HG02642 (cell line): ENCODE measurements around the gene C9.
"Not testable (repeated sequence)": the region's sequence is repeated elsewhere in the genome, so short reads cannot be mapped to it uniquely, and the experiment has no call there.

ENCODE experiments used
- ATAC-seq: cut with Tn5 transposase; IDR thresholded peaks from one replicate; pipeline ENCODE4 v1.9.1; 2021; ENCODE audit warnings: mild to moderate bottlenecking; ENCODE audit not compliant: unreplicated experiment, poor library complexity

C9 gene

GRCh38 chr5:39334296-39334695 lies 30.0 kb downstream of the C9 start:
- ATAC-seq: not testable (repeated sequence)

GRCh38 chr5:39333104-39333503 lies 31.2 kb downstream of the C9 start:
- no peak for ATAC-seq

DNA sequence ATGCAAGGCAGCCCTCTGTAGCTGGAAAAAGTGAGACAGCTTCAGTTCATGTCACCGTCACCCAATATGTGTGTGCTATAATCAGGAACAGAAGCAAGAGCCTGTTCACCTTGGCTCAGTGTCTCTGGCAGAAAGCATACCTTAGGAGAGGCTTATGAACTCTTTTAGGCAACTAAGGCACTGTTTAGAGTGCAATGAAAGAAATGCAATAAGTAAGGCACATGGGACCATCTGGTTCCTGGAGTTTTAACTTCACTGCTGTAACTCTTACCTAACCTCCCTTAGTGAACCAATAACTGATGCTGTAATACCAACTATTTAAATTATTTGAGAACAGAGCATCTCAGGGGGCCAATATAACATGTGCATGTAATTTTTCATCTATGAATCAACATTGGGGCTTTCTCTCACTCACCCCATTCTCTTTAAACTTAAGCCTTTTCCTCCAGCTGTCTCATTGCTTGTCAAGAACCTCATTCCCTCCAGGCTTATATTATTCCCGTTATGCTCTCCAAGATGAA lies 32.4 kb downstream of the C9 start:
- ATAC-seq: no peak

- no peak for ATAC-seq
These were observed 35.6 kb downstream of the C9 start for GRCh38 chr5:39328731-39329130.

GRCh38 chr5:39323542-39323941 lies 40.8 kb downstream of the C9 start:
- ATAC-seq: no peak

GRCh38 chr5:39319395-39319794 lies 44.9 kb downstream of the C9 start:
- ATAC-seq: no peak

DNA sequence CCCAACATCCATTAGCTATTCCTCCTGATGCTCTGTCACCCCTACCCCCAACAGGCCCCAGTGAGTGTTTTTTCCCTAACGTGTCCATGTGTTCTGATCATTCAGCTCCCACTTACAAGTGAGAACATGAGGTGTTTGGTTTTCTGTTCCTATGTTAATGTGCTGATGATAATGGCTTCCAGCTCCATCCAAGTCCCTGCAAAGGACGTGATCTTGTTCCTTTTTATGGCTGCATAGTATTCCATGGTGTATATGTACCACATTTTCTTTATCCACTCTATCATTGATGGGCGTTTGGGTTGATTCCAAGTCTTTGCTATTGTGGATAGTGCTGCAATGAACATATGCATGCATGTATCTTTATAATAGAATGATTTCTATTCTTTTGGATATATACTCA lies 47.8 kb downstream of the C9 start:
- ATAC-seq: not testable (repeated sequence)

- ATAC-seq: no peak
These were observed 48.3 kb downstream of the C9 start for GRCh38 chr5:39315995-39316394.

GRCh38 chr5:39314591-39314990 lies 49.7 kb downstream of the C9 start:
- ATAC-seq: no peak

GRCh38 chr5:39309534-39309933 lies 54.8 kb downstream of the C9 start:
- ATAC-seq: no peak

- peak; percentile 65 for ATAC-seq
These were observed 61.8 kb downstream of the C9 start for GRCh38 chr5:39302472-39302871.

- no peak for ATAC-seq
These were observed 62.9 kb downstream of the C9 start for GRCh38 chr5:39301406-39301805.

GRCh38 chr5:39299962-39300361 lies 64.3 kb downstream of the C9 start:
- no peak for ATAC-seq

- ATAC-seq: no peak
These were observed 69.6 kb downstream of the C9 start for GRCh38 chr5:39294736-39295135.

GRCh38 chr5:39284552-39284951 lies 79.7 kb downstream of the C9 start:
- ATAC-seq: no peak

DNA sequence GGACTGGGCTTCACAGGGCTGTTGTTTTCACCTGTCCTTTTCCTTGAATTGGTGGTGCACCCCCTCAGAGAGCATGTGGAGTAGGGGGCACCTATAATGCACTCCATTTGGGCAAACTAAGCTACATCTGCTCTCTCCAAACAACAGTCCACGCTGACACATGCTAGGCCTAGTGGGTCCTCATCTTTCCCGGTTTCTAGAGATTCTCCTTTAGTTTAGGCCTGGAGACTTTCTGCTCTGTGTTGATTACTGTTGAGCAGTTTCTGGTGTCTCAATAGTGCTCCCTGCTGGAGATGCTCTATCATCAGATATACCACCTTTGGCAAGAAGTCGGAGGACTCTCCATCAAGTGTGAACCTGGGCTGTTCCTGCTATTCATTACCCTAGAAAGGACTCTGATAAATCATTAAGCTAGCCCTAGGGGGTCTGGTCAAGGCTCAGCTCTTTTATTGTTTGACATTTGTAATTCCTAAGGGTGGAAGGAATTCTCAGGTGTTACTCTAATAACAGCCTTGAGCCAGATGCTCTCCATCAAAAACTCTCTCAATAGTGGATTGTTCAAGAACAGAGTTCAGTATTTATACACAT lies 81.0 kb downstream of the C9 start:
- peak; percentile 85 for ATAC-seq

DNA sequence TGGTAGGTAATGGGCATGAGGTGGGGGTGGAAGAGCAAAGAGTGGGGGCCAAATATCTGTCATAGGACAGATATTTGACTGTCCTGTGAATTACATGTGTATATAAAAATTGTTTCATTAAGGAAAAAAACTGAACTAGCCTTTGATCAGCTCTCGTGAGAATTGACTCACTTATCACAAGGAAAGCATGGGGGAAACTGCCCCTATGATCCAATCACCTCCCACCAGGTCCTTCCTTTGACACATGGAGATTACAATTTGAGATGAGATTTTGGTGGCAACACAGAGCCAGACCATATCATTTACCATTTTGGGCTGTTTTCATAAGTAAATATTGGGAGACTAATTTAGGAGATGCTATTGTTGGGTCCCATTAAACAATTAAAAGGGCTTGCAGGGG lies 81.7 kb downstream of the C9 start:
- ATAC-seq: no peak

DNA sequence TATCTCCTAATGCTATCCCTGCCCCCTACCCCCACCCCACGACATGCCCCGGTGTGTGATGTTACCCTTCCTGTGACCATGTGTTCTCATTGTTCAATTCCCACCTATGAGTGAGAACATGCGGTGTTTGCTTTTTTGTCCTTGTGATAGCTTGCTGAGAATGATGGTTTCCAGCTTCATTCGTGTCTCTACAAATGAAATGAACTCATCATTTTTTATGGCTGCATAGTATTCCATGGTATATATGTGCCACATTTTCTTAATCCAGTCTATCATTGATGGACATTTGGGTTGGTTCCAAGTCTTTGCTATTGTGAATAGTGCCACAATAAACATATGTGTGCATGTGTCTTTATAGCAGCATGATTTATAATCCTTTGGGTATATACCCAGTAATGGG lies 88.4 kb downstream of the C9 start:
- ATAC-seq: not testable (repeated sequence)

DNA sequence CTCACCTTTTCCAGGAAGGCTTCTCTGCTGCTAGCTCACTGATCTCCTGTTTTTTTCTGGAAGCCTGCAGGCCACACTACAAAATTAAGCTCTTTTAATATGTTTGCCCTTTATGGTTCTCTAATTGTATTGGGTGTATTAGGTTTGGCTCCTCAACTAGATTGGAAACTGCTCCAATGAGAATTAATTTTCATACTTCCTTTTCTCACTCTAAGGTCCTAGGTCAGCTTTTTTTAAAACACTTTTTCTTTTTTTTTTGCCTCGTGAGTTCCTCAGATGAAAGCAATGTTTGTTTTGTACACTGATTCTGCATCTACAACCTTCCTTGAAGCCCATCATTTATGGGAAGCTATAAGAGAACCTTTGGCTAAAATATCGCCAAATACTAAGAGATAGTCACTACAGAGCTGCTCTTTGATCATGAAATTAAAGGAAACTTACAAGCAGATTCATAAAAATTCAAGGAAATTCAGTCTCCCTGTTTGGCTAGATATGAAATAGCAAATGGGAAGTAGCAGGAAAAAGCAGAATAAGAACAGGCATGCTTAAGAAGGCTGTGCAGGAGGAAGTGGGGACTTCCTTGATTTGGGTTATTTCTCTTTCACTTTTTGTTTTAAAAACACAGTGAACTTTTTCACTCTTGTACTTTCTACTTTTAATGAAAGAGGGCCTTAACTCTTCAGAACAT lies 89.8 kb downstream of the C9 start:
- peak; percentile 92 for ATAC-seq

GRCh38 chr5:39273314-39273954 lies 90.9 kb downstream of the C9 start:
- no peak for ATAC-seq

DNA sequence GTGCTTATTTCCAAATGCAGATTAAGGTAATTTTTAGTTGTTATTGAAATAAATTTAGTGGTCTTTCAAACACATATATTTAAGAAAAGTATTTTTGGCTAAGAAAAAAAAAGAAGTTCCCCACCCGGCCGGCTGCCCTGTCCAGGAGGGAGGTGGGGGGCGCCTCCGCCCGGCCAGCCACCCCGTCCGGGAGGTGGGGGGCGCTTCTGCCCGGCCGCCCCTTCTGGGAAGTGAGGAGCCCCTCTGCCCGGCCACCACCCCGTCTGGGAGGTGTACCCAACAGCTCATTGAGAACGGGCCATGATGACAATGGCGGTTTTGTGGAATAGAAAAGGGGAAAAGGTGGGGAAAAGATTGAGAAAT lies 91.4 kb downstream of the C9 start:
- ATAC-seq: not testable (repeated sequence)
